Activated naive CD4-positive, alpha-beta T cell treated with anti-CD3 and anti-CD28 coated beads for 36 hours (primary cell): ENCODE measurements around the gene ASIC4. TPM values are rescaled to one million over a fixed set of nuclear protein-coding genes. Genes with fewer than 3 reads are reported as not detected.

Experiments
- CTCF ChIA-PET: fragments of 350-600 bp; sonication (Branson Sonifier 250); formaldehyde crosslinking; loops from one replicate; lab custom pipeline; 2021; ENCODE audit warnings: antibody characterized with exemption; lab: Charles Lee
- DNase-seq: peaks from one replicate; pipeline ENCODE4 v3.0.0-alpha.2; 2020
- H3K27ac Mint-ChIP-seq: one replicate; pipeline ENCODE4 v1.8.0; 2021; ENCODE audit warnings: mild to moderate bottlenecking, mixed read lengths
- H3K27me3 Mint-ChIP-seq: one replicate; pipeline ENCODE4 v1.8.0; 2021; ENCODE audit warnings: low read depth, mixed read lengths
- H3K36me3 Mint-ChIP-seq: one replicate; pipeline ENCODE4 v1.8.0; 2021; ENCODE audit warnings: low read depth, mixed read lengths
- H3K4me1 Mint-ChIP-seq: one replicate; pipeline ENCODE4 v1.8.0; 2021; ENCODE audit warnings: low read depth, mixed read lengths
- H3K4me3 Mint-ChIP-seq: one replicate; pipeline ENCODE4 v1.8.0; 2021; ENCODE audit warnings: mild to moderate bottlenecking, moderate library complexity, mixed read lengths
- H3K9me3 Mint-ChIP-seq: one replicate; pipeline ENCODE4 v1.8.0; 2021; ENCODE audit warnings: mixed read lengths
- intact Hi-C: fragments of 100-400 bp; cut with micrococcal nuclease; formaldehyde crosslinking; loops from one replicate; pipeline ENCODE4 v1.15.1; 2023
- total RNA-seq, 2 experiments: library from RNA; stranded (reverse); gene quantifications; one replicate each; pipeline ENCODE4 v1.2.3, GENCODE V29; 2021

The ASIC4 gene
- total RNA-seq, 2 experiments from 2014 or later: not detected

DNA sequence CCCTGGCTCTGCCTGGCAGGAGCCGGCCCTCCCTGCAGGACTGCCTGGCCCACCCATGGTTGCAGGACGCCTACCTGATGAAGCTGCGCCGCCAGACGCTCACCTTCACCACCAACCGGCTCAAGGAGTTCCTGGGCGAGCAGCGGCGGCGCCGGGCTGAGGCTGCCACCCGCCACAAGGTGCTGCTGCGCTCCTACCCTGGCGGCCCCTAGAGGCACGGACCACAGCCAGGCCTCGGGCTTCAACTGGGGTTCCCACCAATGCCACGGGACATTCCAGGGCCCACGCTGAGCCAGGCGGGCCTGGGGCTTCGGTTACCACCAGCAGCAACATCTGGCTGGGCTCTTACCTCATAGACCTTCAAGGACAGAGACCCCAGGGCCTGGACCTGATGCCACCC, 21.7 kb upstream of the ASIC4 start:
- H3K27me3 Mint-ChIP-seq: peaks cover 46% of the 10 kb centered on the region

GRCh38 chr2:219493086-219493485, 21.2 kb upstream of the ASIC4 start:
- Mint-ChIP-seq H3K27ac (no peak overlapping the region), H3K9me3 (no peaks in the 10 kb centered on the region), H3K4me3 (no peak overlapping the region), H3K4me1 (peaks cover 9% of the 10 kb centered on the region), H3K36me3 (no peaks in the 10 kb centered on the region), H3K27me3 (peaks cover 47% of the 10 kb centered on the region)
- CTCF ChIA-PET: interaction anchor here (1.7 to 11.7 kb wide), 4 partner anchors 14 to 35 kb away, joined by 5 to 211 read pairs (median 10); no protein-coding TSS in a partner anchor
- intact Hi-C loops: no loop called here
- no peak for DNase-seq

More for the DNA sequence above, 21.7 kb upstream of the ASIC4 start:
- H3K36me3 Mint-ChIP-seq: no peaks in the 10 kb centered on the region
- CTCF ChIA-PET: interaction anchor here (0.7 to 11.7 kb wide), 3 partner anchors 17 to 49 kb away, joined by 3 to 211 read pairs (median 4); no protein-coding TSS in a partner anchor
- no peaks in the 10 kb centered on the region for H3K9me3 Mint-ChIP-seq
- DNase-seq: no peak
- H3K27ac Mint-ChIP-seq: no peak overlapping the region
- no peak overlapping the region for H3K4me3 Mint-ChIP-seq
- H3K4me1 Mint-ChIP-seq: peaks cover 8% of the 10 kb centered on the region
- intact Hi-C loops: no loop called here

- Mint-ChIP-seq H3K4me1 (peaks cover 25% of the 10 kb centered on the region), H3K36me3 (peaks cover 1% of the 10 kb centered on the region), H3K4me3 (no peak overlapping the region), H3K27me3 (peaks cover 53% of the 10 kb centered on the region), H3K27ac (no peak overlapping the region), H3K9me3 (no peaks in the 10 kb centered on the region)
- CTCF ChIA-PET: interaction anchor here (0.7 to 11.7 kb wide), 30 partner anchors 9 to 194 kb away, joined by 3 to 211 read pairs (median 4); partner anchors contain the start of genes CHPF, STK11IP and TMEM198
- DNase-seq: no peak
- intact Hi-C loops: no loop called here
Measured at GRCh38 chr2:219494952-219495530, 19.2 kb upstream of the ASIC4 start.

- Mint-ChIP-seq H3K9me3 (no peaks in the 10 kb centered on the region), H3K27ac (no peak overlapping the region), H3K4me1 (peaks cover 28% of the 10 kb centered on the region), H3K36me3 (peaks cover 1% of the 10 kb centered on the region), H3K27me3 (peaks cover 53% of the 10 kb centered on the region), H3K4me3 (no peak overlapping the region)
- CTCF ChIA-PET: interaction anchor here (0.7 to 11.7 kb wide), 27 partner anchors 9 to 194 kb away, joined by 3 to 211 read pairs (median 4); partner anchors contain the start of genes CHPF, STK11IP and TMEM198
- intact Hi-C loops: no loop called here
- peak; percentile 68 for DNase-seq
Measured at GRCh38 chr2:219495531-219496122, 18.7 kb upstream of the ASIC4 start.

DNA sequence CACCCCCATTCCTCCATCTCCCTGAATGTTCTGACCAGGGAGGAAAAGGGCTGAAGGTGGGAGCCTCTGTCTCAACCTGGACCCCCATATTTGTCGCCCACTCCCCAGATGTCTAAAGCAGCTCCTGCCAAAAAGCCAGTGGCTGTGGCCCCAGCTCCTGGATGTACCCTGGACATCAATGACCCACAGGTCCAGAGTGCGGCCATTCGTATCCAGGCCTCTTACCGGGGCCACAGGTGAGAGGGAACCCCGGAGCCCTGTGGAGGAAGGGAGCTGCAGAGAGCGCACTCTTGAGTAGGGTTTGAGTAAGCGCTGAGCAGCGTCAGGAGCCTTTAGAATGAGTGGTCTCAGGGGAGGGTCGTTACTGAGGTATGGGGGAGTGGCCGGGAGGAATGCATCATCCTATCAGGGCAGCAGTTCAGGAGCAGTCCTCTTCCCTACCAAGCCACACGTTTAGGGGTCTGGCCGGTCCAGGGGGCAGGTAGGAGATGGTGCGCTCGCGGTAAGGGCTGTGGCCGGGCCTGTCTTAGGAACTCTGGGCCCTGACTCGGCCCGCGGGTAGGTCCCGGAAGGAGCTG, 17.9 kb upstream of the ASIC4 start:
- peak overlapping the region; percentile 14 for H3K4me3 Mint-ChIP-seq
- H3K9me3 Mint-ChIP-seq: no peaks in the 10 kb centered on the region
- intact Hi-C loops: no loop called here
- no peak overlapping the region for H3K27ac Mint-ChIP-seq
- H3K27me3 Mint-ChIP-seq: peaks cover 53% of the 10 kb centered on the region
- DNase-seq: no peak
- CTCF ChIA-PET: interaction anchor here (0.7 to 11.7 kb wide), 25 partner anchors 10 to 193 kb away, joined by 3 to 211 read pairs (median 4); partner anchors contain the start of genes CHPF, STK11IP and TMEM198
- peaks cover 1% of the 10 kb centered on the region for H3K36me3 Mint-ChIP-seq
- H3K4me1 Mint-ChIP-seq: peaks cover 28% of the 10 kb centered on the region

- Mint-ChIP-seq H3K9me3 (no peaks in the 10 kb centered on the region), H3K27me3 (peaks cover 50% of the 10 kb centered on the region), H3K27ac (no peak overlapping the region), H3K4me1 (peaks cover 28% of the 10 kb centered on the region), H3K4me3 (peak overlapping the region; percentile 91), H3K36me3 (peaks cover 1% of the 10 kb centered on the region)
- DNase-seq: no peak
- CTCF ChIA-PET: interaction anchor here (0.6 to 11.7 kb wide), 13 partner anchors 11 to 421 kb away, joined by 3 to 211 read pairs (median 7); partner anchors contain the start of genes CHPF and TMEM198
- intact Hi-C loops: no loop called here
Measured at GRCh38 chr2:219496825-219497494, 17.3 kb upstream of the ASIC4 start.

- peak overlapping the region; percentile 91 for H3K4me3 Mint-ChIP-seq
- no peak overlapping the region for H3K27ac Mint-ChIP-seq
- CTCF ChIA-PET: interaction anchor here (0.8 to 11.7 kb wide), 9 partner anchors 9 to 95 kb away, joined by 3 to 211 read pairs (median 9); partner anchors contain the start of genes CHPF and TMEM198
- H3K4me1 Mint-ChIP-seq: peaks cover 28% of the 10 kb centered on the region
- no peaks in the 10 kb centered on the region for H3K9me3 Mint-ChIP-seq
- intact Hi-C loops: loop anchor here (1.0 to 2.0 kb wide), 13 partner anchors 12 to 268 kb away; partner anchors contain the start of genes ANKZF1, ATG9A, CHPF and DNAJB2
- no peak for DNase-seq
- H3K27me3 Mint-ChIP-seq: peaks cover 47% of the 10 kb centered on the region
- H3K36me3 Mint-ChIP-seq: peaks cover 1% of the 10 kb centered on the region
Measured at GRCh38 chr2:219497495-219498279, 16.6 kb upstream of the ASIC4 start.

- peak within 1 kb of the TSS; percentile 39 for H3K27ac Mint-ChIP-seq
- DNase-seq: peak; percentile 98
- CTCF ChIA-PET: interaction anchor here (0.8 to 11.7 kb wide), 9 partner anchors 8 to 96 kb away, joined by 3 to 211 read pairs (median 5); no protein-coding TSS in a partner anchor
- peaks cover 43% of the 10 kb centered on the region for H3K27me3 Mint-ChIP-seq
- intact Hi-C loops: loop anchor here (1.0 to 2.0 kb wide), 13 partner anchors 11 to 269 kb away; partner anchors contain the start of genes ANKZF1, ATG9A, CHPF and DNAJB2
- H3K36me3 Mint-ChIP-seq: peaks cover 1% of the 10 kb centered on the region
- H3K4me1 Mint-ChIP-seq: peaks cover 28% of the 10 kb centered on the region
- H3K4me3 Mint-ChIP-seq: peak within 1 kb of the TSS; percentile 91
- no peaks in the 10 kb centered on the region for H3K9me3 Mint-ChIP-seq
Measured at GRCh38 chr2:219498280-219499057, 15.8 kb upstream of the ASIC4 start, which contains the start of gene GMPPA. TSS of gene GMPPA (plus strand) at chr2:219498891. CDS start at chr2:219499976, 1,085 bp downstream.

DNA sequence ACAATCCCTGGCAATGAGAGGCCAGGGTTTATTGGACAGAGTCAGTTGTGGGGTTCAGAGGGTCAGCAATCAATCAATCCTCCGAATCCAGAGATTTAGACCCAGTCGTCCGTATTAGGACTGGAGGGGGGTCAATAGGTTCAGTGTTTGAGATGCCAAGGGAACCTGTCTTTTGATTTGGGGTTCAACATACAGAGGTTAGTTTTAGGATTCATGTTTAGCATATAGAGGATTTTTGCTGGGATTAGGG, 15.3 kb upstream of the ASIC4 start:
- intact Hi-C loops: loop anchor here (2.0 kb wide), 1 partner anchor 58 kb away; no protein-coding TSS in a partner anchor
- peak overlapping the region; percentile 39 for H3K27ac Mint-ChIP-seq
- H3K36me3 Mint-ChIP-seq: peaks cover 2% of the 10 kb centered on the region
- CTCF ChIA-PET: interaction anchor here (1.0 to 11.7 kb wide), 9 partner anchors 7 to 95 kb away, joined by 3 to 211 read pairs (median 5); no protein-coding TSS in a partner anchor
- no peak for DNase-seq
- H3K27me3 Mint-ChIP-seq: peaks cover 40% of the 10 kb centered on the region
- peak overlapping the region; percentile 91 for H3K4me3 Mint-ChIP-seq
- H3K4me1 Mint-ChIP-seq: peaks cover 28% of the 10 kb centered on the region
- H3K9me3 Mint-ChIP-seq: no peaks in the 10 kb centered on the region

DNA sequence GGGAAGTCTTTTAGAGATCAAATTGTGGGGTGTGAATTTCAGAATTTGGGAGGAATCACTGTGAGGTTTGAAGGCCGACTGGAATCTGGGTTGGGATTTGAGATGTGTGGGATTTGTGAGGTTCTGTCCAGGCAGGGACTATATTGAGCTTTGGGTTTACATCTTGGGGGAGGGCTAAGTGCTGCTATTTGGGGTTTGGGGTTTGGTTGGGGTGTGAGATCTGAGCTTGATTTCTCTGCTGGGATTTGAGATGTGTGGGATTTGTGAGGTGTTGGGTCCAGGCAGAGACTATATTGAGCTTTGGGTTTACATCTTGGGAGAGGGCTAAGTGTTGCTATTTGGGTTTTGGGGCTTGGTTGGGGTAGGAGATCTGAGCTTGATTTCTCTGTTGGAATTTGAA, 14.7 kb upstream of the ASIC4 start:
- CTCF ChIA-PET: interaction anchor here (0.9 to 11.7 kb wide), 10 partner anchors 8 to 95 kb away, joined by 3 to 211 read pairs (median 4); no protein-coding TSS in a partner anchor
- H3K4me3 Mint-ChIP-seq: peak overlapping the region; percentile 91
- DNase-seq: no peak
- intact Hi-C loops: loop anchor here (2.0 kb wide), 1 partner anchor 59 kb away; no protein-coding TSS in a partner anchor
- H3K27ac Mint-ChIP-seq: no peak overlapping the region
- no peaks in the 10 kb centered on the region for H3K9me3 Mint-ChIP-seq
- H3K4me1 Mint-ChIP-seq: peaks cover 28% of the 10 kb centered on the region
- H3K27me3 Mint-ChIP-seq: peaks cover 36% of the 10 kb centered on the region
- H3K36me3 Mint-ChIP-seq: peaks cover 8% of the 10 kb centered on the region
